ENCODE measurements around the gene CDCA4. TPM values are rescaled to one million over a fixed set of nuclear protein-coding genes. Genes with fewer than 3 reads are reported as not detected.

CDCA4 gene
- total RNA-seq, 2 donors from 2014 or later: 46.6 to 65.1 TPM

DNA sequence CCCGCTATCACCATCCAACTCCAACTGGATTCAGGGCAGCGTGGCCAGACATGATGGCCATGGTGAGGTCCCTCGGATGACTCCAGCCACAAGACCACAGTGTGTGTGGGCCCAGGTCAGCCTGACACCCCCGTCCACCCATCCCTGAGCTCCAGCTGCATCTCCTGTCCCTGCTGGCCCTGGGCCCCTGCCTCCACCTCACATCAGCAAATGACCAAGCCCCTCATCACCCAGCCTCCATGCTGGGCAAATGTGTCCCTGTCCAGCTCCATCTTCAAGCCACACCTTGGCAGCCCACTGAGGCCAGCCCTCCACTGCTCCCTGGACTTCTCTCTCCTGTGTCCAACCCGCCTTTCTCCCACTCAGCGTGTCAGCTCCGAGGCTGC lies 41.2 kb upstream of the CDCA4 start:
- H3K27me3 ChIP-seq (ENCODE audit: control insufficient read depth, insufficient read depth, low read length, poor library complexity, severe bottlenecking): no peaks in the 10 kb centered on the region
- no peaks in the 10 kb centered on the region for H3K9me3 Mint-ChIP-seq
- H3K36me3 ChIP-seq (ENCODE audit: control insufficient read depth, insufficient read depth, low read length): no peaks in the 10 kb centered on the region
- DNase-seq: no peak
- H3K4me1 ChIP-seq (ENCODE audit: control insufficient read depth, insufficient read depth, low read length): peaks cover 5% of the 10 kb centered on the region
- H3K27ac ChIP-seq (ENCODE audit: low read depth, low read length): no peak overlapping the region
- no peak overlapping the region for H3K4me3 ChIP-seq (ENCODE audit: low read length)
- H3K36me3 Mint-ChIP-seq (ENCODE audit: low read depth): no peaks in the 10 kb centered on the region
- H3K4me3 Mint-ChIP-seq: no peak overlapping the region
- peaks cover 7% of the 10 kb centered on the region for H3K4me1 Mint-ChIP-seq
- no peak overlapping the region for H3K9ac ChIP-seq (ENCODE audit: extremely low read depth, low read length, poor library complexity, severe bottlenecking)
- H3K27ac Mint-ChIP-seq: no peak overlapping the region
- H3K27me3 Mint-ChIP-seq (ENCODE audit: insufficient read depth): no peaks in the 10 kb centered on the region
- no peak for TF ChIP-seq CTCF (conservative IDR thresholded peaks at IDR 0.05)
- 88 to 94% methylated on average over 5 to 7 of the region's 7 CpGs for WGBS, 2 experiments (ENCODE audit: insufficient coverage in 1 of 2, insufficient read length in 1 of 2)
- H3K9me3 ChIP-seq (ENCODE audit: control insufficient read depth, low read length): no peaks in the 10 kb centered on the region

DNA sequence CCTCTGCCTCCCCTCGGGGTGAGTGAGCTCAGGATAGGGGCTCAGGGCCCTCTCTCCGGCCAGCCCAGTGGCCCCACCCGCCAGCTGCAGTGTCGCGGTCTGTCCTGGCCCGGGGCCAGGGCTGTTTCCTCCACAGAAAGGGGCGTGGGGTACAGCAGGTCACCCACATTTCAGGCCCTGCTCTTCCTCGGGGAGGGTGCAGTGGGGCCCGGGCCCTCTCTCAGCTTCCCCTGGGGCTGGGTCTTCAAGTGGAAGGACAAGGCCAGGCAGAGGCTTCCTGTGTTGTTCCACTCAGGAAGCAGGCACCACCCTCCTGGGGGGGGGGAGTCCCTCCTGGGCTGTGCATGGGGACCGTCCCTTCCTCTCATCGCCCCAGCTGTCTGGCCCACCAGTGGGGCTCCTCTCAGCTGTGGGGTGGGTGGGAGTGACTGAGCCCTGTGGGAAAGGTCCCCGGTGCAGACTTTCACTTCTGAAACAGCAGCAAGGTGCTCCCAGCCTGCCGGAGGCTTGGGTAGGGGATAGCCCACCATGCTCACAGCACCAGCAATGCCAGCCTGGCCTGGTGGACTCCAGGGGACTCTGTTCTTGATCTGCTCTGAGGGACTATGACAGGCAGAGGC lies 40.7 kb upstream of the CDCA4 start:
- no peaks in the 10 kb centered on the region for H3K27me3 ChIP-seq (ENCODE audit: control insufficient read depth, insufficient read depth, low read length, poor library complexity, severe bottlenecking)
- TF ChIP-seq CTCF (conservative IDR thresholded peaks at IDR 0.05): no peak
- no peak overlapping the region for H3K4me3 ChIP-seq (ENCODE audit: low read length)
- no peaks in the 10 kb centered on the region for H3K36me3 ChIP-seq (ENCODE audit: control insufficient read depth, insufficient read depth, low read length)
- Mint-ChIP-seq H3K4me3 (no peak overlapping the region), H3K4me1 (peaks cover 7% of the 10 kb centered on the region), H3K27me3 (ENCODE audit: insufficient read depth) (no peaks in the 10 kb centered on the region), H3K27ac (no peak overlapping the region), H3K36me3 (ENCODE audit: low read depth) (no peaks in the 10 kb centered on the region), H3K9me3 (no peaks in the 10 kb centered on the region)
- no peaks in the 10 kb centered on the region for H3K9me3 ChIP-seq (ENCODE audit: control insufficient read depth, low read length)
- peak; percentile 44 for DNase-seq
- no peak overlapping the region for H3K27ac ChIP-seq (ENCODE audit: low read depth, low read length)
- no peak overlapping the region for H3K9ac ChIP-seq (ENCODE audit: extremely low read depth, low read length, poor library complexity, severe bottlenecking)
- peaks cover 5% of the 10 kb centered on the region for H3K4me1 ChIP-seq (ENCODE audit: control insufficient read depth, insufficient read depth, low read length)
- WGBS, 2 experiments (ENCODE audit: insufficient coverage in 1 of 2, insufficient read length in 1 of 2): 93 to 94% methylated on average over 8 to 12 of the region's 13 CpGs

GRCh38 chr14:105060751-105061427 lies 40.0 kb upstream of the CDCA4 start:
- DNase-seq: peak; percentile 50
- Histone ChIP-seq H3K4me1 (ENCODE audit: control insufficient read depth, insufficient read depth, low read length) (peaks cover 5% of the 10 kb centered on the region), H3K9ac (ENCODE audit: extremely low read depth, low read length, poor library complexity, severe bottlenecking) (no peak overlapping the region), H3K36me3 (ENCODE audit: control insufficient read depth, insufficient read depth, low read length) (no peaks in the 10 kb centered on the region), H3K9me3 (ENCODE audit: control insufficient read depth, low read length) (no peaks in the 10 kb centered on the region), H3K27me3 (ENCODE audit: control insufficient read depth, insufficient read depth, low read length, poor library complexity, severe bottlenecking) (no peaks in the 10 kb centered on the region), H3K4me3 (ENCODE audit: low read length) (no peak overlapping the region), H3K27ac (ENCODE audit: low read depth, low read length) (peak overlapping the region; percentile 49)
- H3K4me1 Mint-ChIP-seq: peaks cover 7% of the 10 kb centered on the region
- 93 to 94% methylated on average over 26 to 30 of the region's 30 CpGs for WGBS, 2 experiments (ENCODE audit: insufficient coverage in 1 of 2, insufficient read length in 1 of 2)
- no peaks in the 10 kb centered on the region for H3K27me3 Mint-ChIP-seq (ENCODE audit: insufficient read depth)
- no peaks in the 10 kb centered on the region for H3K36me3 Mint-ChIP-seq (ENCODE audit: low read depth)
- H3K4me3 Mint-ChIP-seq: no peak overlapping the region
- TF ChIP-seq CTCF (conservative IDR thresholded peaks at IDR 0.05): no peak
- H3K9me3 Mint-ChIP-seq: no peaks in the 10 kb centered on the region
- H3K27ac Mint-ChIP-seq: no peak overlapping the region

Measured in endodermal cell (in vitro differentiated cells).